WTC11 (cell line): ENCODE measurements around the gene VAMP2. TPM values are rescaled to one million over a fixed set of nuclear protein-coding genes. Genes with fewer than 3 reads are reported as not detected.

Experiments
- ATAC-seq: fragments of 200-7000 bp; cut with Tn5 transposase; 2 replicates; pipeline ENCODE4 v1.10.0; 2021; ENCODE audit warnings: mild to moderate bottlenecking, moderate library complexity
- CTCF ChIA-PET: fragments of 300-600 bp; sonication (Branson Sonifier 250); formaldehyde crosslinking; loops from one replicate; lab custom pipeline; 2021; ENCODE audit warnings: antibody characterized with exemption; lab: Charles Lee
- POLR2A ChIA-PET: fragments of 350-600 bp; sonication (Branson Sonifier 250); formaldehyde crosslinking; loops from one replicate; lab custom pipeline; 2021; ENCODE audit warnings: antibody characterized with exemption; lab: Charles Lee
- DNase-seq: peaks from one replicate; pipeline ENCODE4 v3.0.0; 2021; ENCODE audit warnings: low spot score
- H3K27ac Mint-ChIP-seq: 2 replicates; pipeline ENCODE4 v1.8.0; 2021; ENCODE audit warnings: mixed read lengths
- H3K27me3 Mint-ChIP-seq: 2 replicates; pipeline ENCODE4 v1.8.0; 2021; ENCODE audit warnings: low read depth, mild to moderate bottlenecking, moderate library complexity, mixed read lengths
- H3K36me3 Mint-ChIP-seq: 2 replicates; pipeline ENCODE4 v1.8.0; 2021; ENCODE audit warnings: mixed read lengths
- H3K4me1 Mint-ChIP-seq: 2 replicates; pipeline ENCODE4 v1.8.0; 2022; ENCODE audit warnings: mixed read lengths
- H3K4me3 Mint-ChIP-seq: 2 replicates; pipeline ENCODE4 v1.8.0; 2021; ENCODE audit warnings: mild to moderate bottlenecking, moderate library complexity, mixed read lengths
- H3K9me3 Mint-ChIP-seq: 2 replicates; pipeline ENCODE4 v1.8.0; 2021; ENCODE audit warnings: mixed read lengths
- CBFB ChIP-seq: sonication (generic); formaldehyde crosslinking; IDR thresholded peaks from 2 replicates; pipeline ENCODE4 v1.8.1; 2022; ENCODE audit warnings: mild to moderate bottlenecking, low read depth, missing genetic modification reagents
- CTCF ChIP-seq: fragments of 200-600 bp; IDR thresholded peaks from 2 replicates; pipeline ENCODE4 v1.8.0; 2022; ENCODE audit warnings: antibody characterized with exemption
- ELF4 ChIP-seq: sonication (generic); formaldehyde crosslinking; IDR thresholded peaks from 2 replicates; pipeline ENCODE4 v1.8.1; 2022; ENCODE audit warnings: low read depth, mild to moderate bottlenecking, moderate library complexity, missing genetic modification reagents
- ERG ChIP-seq: fragments of 250-450 bp; sonication (Bioruptor Pico); IDR thresholded peaks from 2 replicates; pipeline ENCODE4 v1.8.0; 2021; ENCODE audit warnings: mild to moderate bottlenecking
- ETV6 ChIP-seq: sonication (generic); formaldehyde crosslinking; IDR thresholded peaks from 2 replicates; pipeline ENCODE4 v1.8.1; 2022; ENCODE audit warnings: mild to moderate bottlenecking, missing genetic modification reagents
- FOXK1 ChIP-seq: sonication (generic); formaldehyde crosslinking; IDR thresholded peaks from 2 replicates; pipeline ENCODE4 v1.8.0; 2022; ENCODE audit warnings: mild to moderate bottlenecking, moderate library complexity, missing genetic modification reagents
- GABPB1 ChIP-seq: sonication (generic); formaldehyde crosslinking; IDR thresholded peaks from 2 replicates; pipeline ENCODE4 v1.8.1; 2023; ENCODE audit warnings: mild to moderate bottlenecking, missing genetic modification reagents
- GRHL2 ChIP-seq: fragments of 250-450 bp; sonication (Bioruptor Pico); IDR thresholded peaks from 2 replicates; pipeline ENCODE4 v1.8.0; 2022; ENCODE audit warnings: mild to moderate bottlenecking, moderate library complexity; ENCODE audit not compliant: insufficient replicate concordance, severe bottlenecking
- MYBL2 ChIP-seq: sonication (generic); formaldehyde crosslinking; IDR thresholded peaks from 2 replicates; pipeline ENCODE4 v1.8.1; 2023; ENCODE audit warnings: mild to moderate bottlenecking, moderate library complexity, missing genetic modification reagents
- NFATC4 ChIP-seq: fragments of 250-450 bp; sonication (Bioruptor Pico); IDR thresholded peaks from 2 replicates; pipeline ENCODE4 v1.9.0; 2021; ENCODE audit warnings: mild to moderate bottlenecking
- NFYB ChIP-seq: sonication (generic); formaldehyde crosslinking; conservative IDR thresholded peaks from 2 replicates; pipeline ENCODE4 v1.8.0; 2022; ENCODE audit warnings: low read depth, missing genetic modification reagents
- NR1H2 ChIP-seq: sonication (generic); formaldehyde crosslinking; IDR thresholded peaks from 2 replicates; pipeline ENCODE4 v1.9.0; 2021; ENCODE audit warnings: mild to moderate bottlenecking, moderate library complexity, missing genetic modification reagents
- RELA ChIP-seq: sonication (generic); formaldehyde crosslinking; IDR thresholded peaks from 2 replicates; pipeline ENCODE4 v1.8.1; 2022; ENCODE audit warnings: missing genetic modification reagents, mild to moderate bottlenecking, borderline replicate concordance
- RORB ChIP-seq: fragments of 250-450 bp; sonication (Bioruptor Pico); IDR thresholded peaks from 2 replicates; pipeline ENCODE4 v1.9.0; 2021; ENCODE audit warnings: mild to moderate bottlenecking
- SMAD3 ChIP-seq: sonication (generic); formaldehyde crosslinking; IDR thresholded peaks from 2 replicates; pipeline ENCODE4 v1.8.0; 2022; ENCODE audit warnings: missing genetic modification reagents, mild to moderate bottlenecking, borderline replicate concordance
- SMAD4 ChIP-seq: sonication (generic); formaldehyde crosslinking; IDR thresholded peaks from 2 replicates; pipeline ENCODE4 v1.8.0; 2022; ENCODE audit warnings: mild to moderate bottlenecking, missing genetic modification reagents
- SP1 ChIP-seq: sonication (generic); formaldehyde crosslinking; conservative IDR thresholded peaks from 2 replicates; pipeline ENCODE4 v1.8.1; 2022; ENCODE audit warnings: missing genetic modification reagents
- TP53 ChIP-seq: sonication (generic); formaldehyde crosslinking; IDR thresholded peaks from 2 replicates; pipeline ENCODE4 v1.8.1; 2023; ENCODE audit warnings: mild to moderate bottlenecking, missing genetic modification reagents
- ZNF219 ChIP-seq: sonication (generic); formaldehyde crosslinking; IDR thresholded peaks from 2 replicates; pipeline ENCODE4 v1.8.0; 2023; ENCODE audit warnings: missing genetic modification reagents, mild to moderate bottlenecking, borderline replicate concordance
- ZNF512 ChIP-seq: sonication (generic); formaldehyde crosslinking; IDR thresholded peaks from 2 replicates; pipeline ENCODE4 v1.8.1; 2022; ENCODE audit warnings: missing genetic modification reagents, borderline replicate concordance
- total RNA-seq: library from RNA; stranded (reverse); gene quantifications from 3 replicates; pipeline ENCODE4 v1.2.3, GENCODE V29; 2021
- TF ChIP-seq, protein P1 (sequence below): sonication (generic); formaldehyde crosslinking; IDR thresholded peaks from 2 replicates; pipeline ENCODE4 v1.8.0; 2023; ENCODE audit warnings: missing genetic modification reagents, mild to moderate bottlenecking, borderline replicate concordance
- TF ChIP-seq, protein P2 (sequence below): sonication (generic); formaldehyde crosslinking; IDR thresholded peaks from 2 replicates; pipeline ENCODE4 v1.8.0; 2022; ENCODE audit warnings: mild to moderate bottlenecking, missing genetic modification reagents
- TF ChIP-seq, protein P3 (sequence below): sonication (generic); formaldehyde crosslinking; IDR thresholded peaks from 2 replicates; pipeline ENCODE4 v1.8.1; 2023; ENCODE audit warnings: mild to moderate bottlenecking, missing genetic modification reagents, borderline replicate concordance

The VAMP2 gene
- total RNA-seq, 1 experiment from 2014 or later = 27.4 TPM

- TF ChIP-seq ZNF512 (CRISPR knock-in tag) (no peak), GRHL2 (CRISPR knock-in tag) (no peak), CBFB (CRISPR knock-in tag) (no peak), SMAD3 (CRISPR knock-in tag) (no peak), CTCF (no peak), RELA (CRISPR knock-in tag) (no peak), SMAD4 (CRISPR knock-in tag) (no peak)
Measured at GRCh38 chr17:8153031-8153451, 9.7 kb downstream of the VAMP2 start (continued).

- DNase-seq = peak; percentile 97
- peak; percentile 50 for ATAC-seq
- CTCF ChIA-PET = interaction anchor here (0.6 to 1.4 kb wide), 9 partner anchors 12 to 92 kb away, joined by 3 to 6 read pairs (median 4); partner anchors contain the start of gene ALOXE3
- Mint-ChIP-seq H3K4me3 (peak within 1 kb of the TSS; percentile 96), H3K27ac (peak within 1 kb of the TSS; percentile 99), H3K4me1 (peaks cover 14% of the 10 kb centered on the region), H3K9me3 (no peaks in the 10 kb centered on the region), H3K36me3 (peaks cover 13% of the 10 kb centered on the region), H3K27me3 (peaks cover 3% of the 10 kb centered on the region; the same call in 1 of the 2 replicates)
- POLR2A ChIA-PET = interaction anchor here (0.6 to 1.5 kb wide), 7 partner anchors 12 to 98 kb away, joined by 3 to 7 read pairs (median 4); partner anchors contain the start of genes AURKB and HES7
- TF ChIP-seq ZNF219 (CRISPR knock-in tag) (peak; percentile 79; the same call in 1 of the 2 replicates), NR1H2 (CRISPR knock-in tag) (no peak), NFYB (CRISPR knock-in tag) (peak; percentile 82), ETV6 (peak; percentile 69; the same call in 1 of the 2 replicates), NFATC4 (CRISPR knock-in tag) (no peak), TP53 (CRISPR knock-in tag) (no peak; the same call in 1 of the 2 replicates), ERG (CRISPR knock-in tag) (no peak), RORB (CRISPR knock-in tag) (no peak), MYBL2 (CRISPR knock-in tag) (peak; percentile 72; the same call in 1 of the 2 replicates), GABPB1 (CRISPR knock-in tag) (peak; percentile 69), ELF4 (no peak), FOXK1 (CRISPR knock-in tag) (peak; percentile 73), SP1 (peak; percentile 75)
- TF ChIP-seq, protein P1, sequence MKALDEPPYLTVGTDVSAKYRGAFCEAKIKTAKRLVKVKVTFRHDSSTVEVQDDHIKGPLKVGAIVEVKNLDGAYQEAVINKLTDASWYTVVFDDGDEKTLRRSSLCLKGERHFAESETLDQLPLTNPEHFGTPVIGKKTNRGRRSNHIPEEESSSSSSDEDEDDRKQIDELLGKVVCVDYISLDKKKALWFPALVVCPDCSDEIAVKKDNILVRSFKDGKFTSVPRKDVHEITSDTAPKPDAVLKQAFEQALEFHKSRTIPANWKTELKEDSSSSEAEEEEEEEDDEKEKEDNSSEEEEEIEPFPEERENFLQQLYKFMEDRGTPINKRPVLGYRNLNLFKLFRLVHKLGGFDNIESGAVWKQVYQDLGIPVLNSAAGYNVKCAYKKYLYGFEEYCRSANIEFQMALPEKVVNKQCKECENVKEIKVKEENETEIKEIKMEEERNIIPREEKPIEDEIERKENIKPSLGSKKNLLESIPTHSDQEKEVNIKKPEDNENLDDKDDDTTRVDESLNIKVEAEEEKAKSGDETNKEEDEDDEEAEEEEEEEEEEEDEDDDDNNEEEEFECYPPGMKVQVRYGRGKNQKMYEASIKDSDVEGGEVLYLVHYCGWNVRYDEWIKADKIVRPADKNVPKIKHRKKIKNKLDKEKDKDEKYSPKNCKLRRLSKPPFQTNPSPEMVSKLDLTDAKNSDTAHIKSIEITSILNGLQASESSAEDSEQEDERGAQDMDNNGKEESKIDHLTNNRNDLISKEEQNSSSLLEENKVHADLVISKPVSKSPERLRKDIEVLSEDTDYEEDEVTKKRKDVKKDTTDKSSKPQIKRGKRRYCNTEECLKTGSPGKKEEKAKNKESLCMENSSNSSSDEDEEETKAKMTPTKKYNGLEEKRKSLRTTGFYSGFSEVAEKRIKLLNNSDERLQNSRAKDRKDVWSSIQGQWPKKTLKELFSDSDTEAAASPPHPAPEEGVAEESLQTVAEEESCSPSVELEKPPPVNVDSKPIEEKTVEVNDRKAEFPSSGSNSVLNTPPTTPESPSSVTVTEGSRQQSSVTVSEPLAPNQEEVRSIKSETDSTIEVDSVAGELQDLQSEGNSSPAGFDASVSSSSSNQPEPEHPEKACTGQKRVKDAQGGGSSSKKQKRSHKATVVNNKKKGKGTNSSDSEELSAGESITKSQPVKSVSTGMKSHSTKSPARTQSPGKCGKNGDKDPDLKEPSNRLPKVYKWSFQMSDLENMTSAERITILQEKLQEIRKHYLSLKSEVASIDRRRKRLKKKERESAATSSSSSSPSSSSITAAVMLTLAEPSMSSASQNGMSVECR = 0 out of 2 replicates have a peak, but pooled peaks have one; percentile 67
- TF ChIP-seq, protein P2, sequence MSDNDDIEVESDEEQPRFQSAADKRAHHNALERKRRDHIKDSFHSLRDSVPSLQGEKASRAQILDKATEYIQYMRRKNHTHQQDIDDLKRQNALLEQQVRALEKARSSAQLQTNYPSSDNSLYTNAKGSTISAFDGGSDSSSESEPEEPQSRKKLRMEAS (CRISPR knock-in tag) = peak; percentile 92
- TF ChIP-seq, protein P3, sequence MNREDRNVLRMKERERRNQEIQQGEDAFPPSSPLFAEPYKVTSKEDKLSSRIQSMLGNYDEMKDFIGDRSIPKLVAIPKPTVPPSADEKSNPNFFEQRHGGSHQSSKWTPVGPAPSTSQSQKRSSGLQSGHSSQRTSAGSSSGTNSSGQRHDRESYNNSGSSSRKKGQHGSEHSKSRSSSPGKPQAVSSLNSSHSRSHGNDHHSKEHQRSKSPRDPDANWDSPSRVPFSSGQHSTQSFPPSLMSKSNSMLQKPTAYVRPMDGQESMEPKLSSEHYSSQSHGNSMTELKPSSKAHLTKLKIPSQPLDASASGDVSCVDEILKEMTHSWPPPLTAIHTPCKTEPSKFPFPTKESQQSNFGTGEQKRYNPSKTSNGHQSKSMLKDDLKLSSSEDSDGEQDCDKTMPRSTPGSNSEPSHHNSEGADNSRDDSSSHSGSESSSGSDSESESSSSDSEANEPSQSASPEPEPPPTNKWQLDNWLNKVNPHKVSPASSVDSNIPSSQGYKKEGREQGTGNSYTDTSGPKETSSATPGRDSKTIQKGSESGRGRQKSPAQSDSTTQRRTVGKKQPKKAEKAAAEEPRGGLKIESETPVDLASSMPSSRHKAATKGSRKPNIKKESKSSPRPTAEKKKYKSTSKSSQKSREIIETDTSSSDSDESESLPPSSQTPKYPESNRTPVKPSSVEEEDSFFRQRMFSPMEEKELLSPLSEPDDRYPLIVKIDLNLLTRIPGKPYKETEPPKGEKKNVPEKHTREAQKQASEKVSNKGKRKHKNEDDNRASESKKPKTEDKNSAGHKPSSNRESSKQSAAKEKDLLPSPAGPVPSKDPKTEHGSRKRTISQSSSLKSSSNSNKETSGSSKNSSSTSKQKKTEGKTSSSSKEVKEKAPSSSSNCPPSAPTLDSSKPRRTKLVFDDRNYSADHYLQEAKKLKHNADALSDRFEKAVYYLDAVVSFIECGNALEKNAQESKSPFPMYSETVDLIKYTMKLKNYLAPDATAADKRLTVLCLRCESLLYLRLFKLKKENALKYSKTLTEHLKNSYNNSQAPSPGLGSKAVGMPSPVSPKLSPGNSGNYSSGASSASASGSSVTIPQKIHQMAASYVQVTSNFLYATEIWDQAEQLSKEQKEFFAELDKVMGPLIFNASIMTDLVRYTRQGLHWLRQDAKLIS (CRISPR knock-in tag) = no peak
Measured at GRCh38 chr17:8152112-8152775, 10.5 kb downstream of the VAMP2 start, which contains the start of gene PER1. Gene PER1 (minus strand): TSS chr17:8152404. CDS start chr17:8150706, 1,698 bp downstream.
